Posterior cingulate gyrus (tissue), 11 donors: Measurements from ENCODE around the gene RELA.

ENCODE experiments used
- DNase-seq, 10 donors: peaks; one replicate each; pipeline versions ENCODE4 v3.0.0 to v3.0.0-alpha.2; 2020 to 2021; ENCODE audit warnings: mixed read lengths in 3 of 10
- intact Hi-C: fragments of 100-400 bp; cut with DNase I; formaldehyde crosslinking; loops from one replicate; pipeline ENCODE4 v1.15.1; 2023

RELA gene

GRCh38 chr11:65637794-65638419, 24.8 kb downstream of the RELA start, which contains the start of gene SIPA1:
SIPA1 (plus strand) TSS chr11:65638101; CDS start chr11:65640922, 2,821 bp downstream.
- peak in 9 of 10 donors; percentile 35 to 96 (median 70) for DNase-seq

GRCh38 chr11:65637032-65637557, 25.6 kb downstream of the RELA start:
- DNase-seq, result no peak
- intact Hi-C loops, result no loop called here

More at GRCh38 chr11:65637794-65638419, 24.8 kb downstream of the RELA start, which contains the start of gene SIPA1:
- intact Hi-C loops, result no loop called here

- intact Hi-C loops, result no loop called here
- DNase-seq, result no peak
These were observed 26.3 kb downstream of the RELA start for GRCh38 chr11:65636108-65637031.

GRCh38 chr11:65634905-65635731, 27.6 kb downstream of the RELA start:
- intact Hi-C loops, result no loop called here
- DNase-seq, result no peak

GRCh38 chr11:65634440-65634839, 28.3 kb downstream of the RELA start:
- DNase-seq, result no peak
- intact Hi-C loops, result no loop called here

GRCh38 chr11:65634109-65634436, 28.6 kb downstream of the RELA start:
- no peak for DNase-seq
- intact Hi-C loops, result no loop called here

- intact Hi-C loops, result no loop called here
- no peak for DNase-seq
These were observed 29.2 kb downstream of the RELA start for GRCh38 chr11:65633390-65634108.

GRCh38 chr11:65630215-65630614, 32.5 kb downstream of the RELA start:
- DNase-seq, result no peak
- intact Hi-C loops, result no loop called here

GRCh38 chr11:65629579-65629978, 33.1 kb downstream of the RELA start:
- intact Hi-C loops, result loop anchor here (5.0 kb wide), 1 partner anchor 78 kb away; no protein-coding TSS in a partner anchor
- DNase-seq, result no peak

GRCh38 chr11:65627202-65627601, 35.5 kb downstream of the RELA start:
- no peak for DNase-seq
- intact Hi-C loops, result loop anchor here (5.0 kb wide), 1 partner anchor 80 kb away; no protein-coding TSS in a partner anchor

GRCh38 chr11:65625628-65626342, 36.9 kb downstream of the RELA start:
- intact Hi-C loops, result loop anchor here (1.0 to 5.0 kb wide), 3 partner anchors 82 to 193 kb away; no protein-coding TSS in a partner anchor
- peak in 8 of 10 donors; percentile 63 to 96 (median 76) for DNase-seq

GRCh38 chr11:65624931-65625627, 37.6 kb downstream of the RELA start:
- intact Hi-C loops, result loop anchor here (5.0 kb wide), 1 partner anchor 82 kb away; no protein-coding TSS in a partner anchor
- no peak for DNase-seq

GRCh38 chr11:65623852-65624616, 38.7 kb downstream of the RELA start:
- DNase-seq, result no peak
- intact Hi-C loops, result no loop called here

- DNase-seq, result no peak
- intact Hi-C loops, result no loop called here
These were observed 39.5 kb downstream of the RELA start for GRCh38 chr11:65623177-65623576.

- intact Hi-C loops, result no loop called here
These were observed 40.7 kb downstream of the RELA start for GRCh38 chr11:65622011-65622410.

GRCh38 chr11:65621460-65621859, 41.3 kb downstream of the RELA start:
- intact Hi-C loops, result no loop called here
- no peak for DNase-seq

More at GRCh38 chr11:65622011-65622410, 40.7 kb downstream of the RELA start:
- DNase-seq, result no peak

- DNase-seq, result no peak
- intact Hi-C loops, result no loop called here
These were observed 42.0 kb downstream of the RELA start for GRCh38 chr11:65620666-65621065.
